Brain microvascular endothelial cell (primary cell): ENCODE data around the gene GALNT18.

Experiments
- DNase-seq: peaks from one replicate; pipeline ENCODE4 v3.0.0-alpha.2; 2020
- H3K27ac ChIP-seq: fragments of 250-450 bp; sonication (Bioruptor Pico); 2 replicates; pipeline ENCODE4 v1.5.1; 2020; ENCODE audit warnings: mild to moderate bottlenecking, moderate library complexity
- H3K27me3 ChIP-seq: fragments of 250-450 bp; sonication (Bioruptor Pico); replicated peaks from 2 replicates; pipeline ENCODE4 v1.5.1; 2020; ENCODE audit warnings: mild to moderate bottlenecking
- H3K36me3 ChIP-seq: fragments of 250-450 bp; sonication (Bioruptor Pico); replicated peaks from 2 replicates; pipeline ENCODE4 v1.5.1; 2020; ENCODE audit warnings: mild to moderate bottlenecking
- H3K4me3 ChIP-seq: 2 replicates; pipeline ENCODE4 v1.5.1; 2011; ENCODE audit warnings: low read depth, mild to moderate bottlenecking, control low read depth, low read length, moderate library complexity
- in situ Hi-C: cut with HindIII; loops from 2 replicates; pipeline ENCODE4 v1.10.0; 2017; ENCODE audit warnings: low sequenced_read_pairs, low pct_ligation_motif_present
- TF ChIP-seq, protein P1 (sequence below): IDR thresholded peaks from 2 replicates; pipeline ENCODE4 v1.5.1; 2011; ENCODE audit warnings: low read depth, mild to moderate bottlenecking, moderate library complexity, low read length, control low read depth, inconsistent platforms; ENCODE audit errors: missing control alignments

GALNT18 gene

DNA sequence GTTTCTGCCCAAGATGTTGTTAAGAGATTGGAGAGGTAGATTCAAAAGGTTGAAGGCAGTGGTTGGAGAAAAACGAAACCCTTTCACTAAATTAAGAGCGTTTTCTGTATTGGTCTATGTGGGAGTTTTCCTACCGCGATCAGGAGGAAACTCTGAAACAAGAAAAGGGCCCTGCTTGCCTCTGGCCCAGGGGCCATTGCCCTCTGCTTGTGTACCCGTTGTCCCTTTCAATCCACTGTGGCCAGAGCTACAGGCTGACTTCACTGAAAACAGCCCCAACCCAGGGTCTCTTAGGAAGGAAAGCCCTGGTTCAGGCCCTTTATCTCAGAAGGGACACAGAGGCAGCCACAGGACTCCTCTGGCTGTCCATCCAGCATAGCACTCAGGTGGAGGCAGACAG lies 367.8 kb downstream of the GALNT18 start:
- Histone ChIP-seq H3K4me3 (no peak overlapping the region), H3K36me3 (no peaks in the 10 kb centered on the region), H3K27ac (no peak overlapping the region), H3K27me3 (peaks cover 3% of the 10 kb centered on the region)
- DNase-seq = no peak
- TF ChIP-seq, protein P1, sequence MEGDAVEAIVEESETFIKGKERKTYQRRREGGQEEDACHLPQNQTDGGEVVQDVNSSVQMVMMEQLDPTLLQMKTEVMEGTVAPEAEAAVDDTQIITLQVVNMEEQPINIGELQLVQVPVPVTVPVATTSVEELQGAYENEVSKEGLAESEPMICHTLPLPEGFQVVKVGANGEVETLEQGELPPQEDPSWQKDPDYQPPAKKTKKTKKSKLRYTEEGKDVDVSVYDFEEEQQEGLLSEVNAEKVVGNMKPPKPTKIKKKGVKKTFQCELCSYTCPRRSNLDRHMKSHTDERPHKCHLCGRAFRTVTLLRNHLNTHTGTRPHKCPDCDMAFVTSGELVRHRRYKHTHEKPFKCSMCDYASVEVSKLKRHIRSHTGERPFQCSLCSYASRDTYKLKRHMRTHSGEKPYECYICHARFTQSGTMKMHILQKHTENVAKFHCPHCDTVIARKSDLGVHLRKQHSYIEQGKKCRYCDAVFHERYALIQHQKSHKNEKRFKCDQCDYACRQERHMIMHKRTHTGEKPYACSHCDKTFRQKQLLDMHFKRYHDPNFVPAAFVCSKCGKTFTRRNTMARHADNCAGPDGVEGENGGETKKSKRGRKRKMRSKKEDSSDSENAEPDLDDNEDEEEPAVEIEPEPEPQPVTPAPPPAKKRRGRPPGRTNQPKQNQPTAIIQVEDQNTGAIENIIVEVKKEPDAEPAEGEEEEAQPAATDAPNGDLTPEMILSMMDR = no peak
- in situ Hi-C loops = no loop called here

DNA sequence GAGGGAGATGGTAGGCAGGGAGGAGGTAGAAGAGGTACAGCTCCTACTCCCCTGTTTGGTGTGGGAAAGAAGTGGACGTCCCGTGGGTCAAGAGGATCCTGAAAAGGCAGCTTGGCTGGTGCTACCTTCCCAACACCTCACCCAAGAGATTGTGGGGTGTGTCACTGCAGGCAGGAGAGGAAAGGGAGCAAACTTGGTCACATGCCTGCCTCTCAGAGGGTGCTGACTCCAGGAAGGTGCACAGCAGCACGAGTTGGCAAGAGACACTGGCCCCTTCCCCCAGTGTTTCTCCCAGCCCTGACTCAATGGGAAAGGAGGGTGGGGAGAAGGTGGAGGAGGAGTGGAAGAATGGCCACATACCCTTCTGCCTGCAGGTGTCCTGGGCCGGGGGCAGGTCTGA lies 368.3 kb downstream of the GALNT18 start:
- H3K27ac ChIP-seq = no peak overlapping the region
- no peak for DNase-seq
- H3K4me3 ChIP-seq = no peak overlapping the region
- TF ChIP-seq, protein P1 = no peak
- in situ Hi-C loops = no loop called here
- H3K36me3 ChIP-seq = no peaks in the 10 kb centered on the region
- peaks cover 3% of the 10 kb centered on the region for H3K27me3 ChIP-seq

DNA sequence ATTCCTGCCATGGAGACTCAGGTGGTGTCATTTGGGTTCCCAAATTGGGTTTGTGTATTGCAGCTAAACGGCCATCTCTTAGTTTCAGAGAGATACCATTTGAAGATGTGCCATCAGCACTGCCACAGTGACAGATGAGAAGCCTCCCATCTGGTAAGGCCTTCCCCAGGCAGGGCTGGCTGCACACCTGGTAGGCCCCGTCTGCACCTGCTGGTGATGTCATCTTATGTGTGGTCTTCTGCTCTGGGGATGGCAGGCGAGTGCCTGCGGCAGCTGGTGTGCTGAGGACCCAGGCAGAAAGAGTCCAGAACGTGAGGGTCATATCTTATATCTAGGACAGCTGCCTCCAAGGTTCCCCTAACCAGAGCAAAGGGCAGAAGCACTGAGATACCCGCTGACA lies 369.4 kb downstream of the GALNT18 start:
- H3K27ac ChIP-seq = no peak overlapping the region
- no peak overlapping the region for H3K4me3 ChIP-seq
- no peaks in the 10 kb centered on the region for H3K36me3 ChIP-seq
- TF ChIP-seq, protein P1 = no peak
- H3K27me3 ChIP-seq = peaks cover 3% of the 10 kb centered on the region
- no peak for DNase-seq
- in situ Hi-C loops = no loop called here

DNA sequence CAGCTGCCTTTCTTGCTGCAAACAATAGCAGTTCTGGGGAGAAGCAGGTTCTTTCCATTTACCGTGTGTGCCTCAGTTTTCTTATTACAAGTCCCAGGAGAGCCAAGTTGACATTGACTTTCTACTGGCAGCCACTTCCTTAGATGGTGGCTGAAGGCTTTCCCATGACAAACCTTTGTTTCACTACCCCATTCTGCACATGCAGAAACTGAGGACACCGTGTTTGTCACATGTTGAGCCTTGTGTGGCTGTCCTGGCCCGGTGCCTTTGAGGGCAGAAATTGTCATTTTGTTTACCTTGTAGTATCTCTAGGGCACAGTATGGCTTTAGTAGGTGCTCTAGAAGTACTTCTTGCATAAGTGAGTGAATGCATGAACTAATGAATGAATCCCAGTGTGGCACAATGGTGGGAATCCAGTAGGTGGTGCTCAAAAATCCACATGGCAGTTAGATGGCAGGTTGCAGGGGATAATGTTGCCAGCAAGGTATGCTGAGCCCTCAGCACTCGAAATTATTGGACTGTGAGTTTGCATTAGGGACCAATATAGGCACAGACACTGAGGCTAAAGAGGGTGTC lies 370.3 kb downstream of the GALNT18 start:
- Histone ChIP-seq H3K27me3 (peaks cover 3% of the 10 kb centered on the region), H3K27ac (no peak overlapping the region), H3K4me3 (no peak overlapping the region), H3K36me3 (no peaks in the 10 kb centered on the region)
- DNase-seq = no peak
- in situ Hi-C loops = no loop called here
- TF ChIP-seq, protein P1 = no peak

DNA sequence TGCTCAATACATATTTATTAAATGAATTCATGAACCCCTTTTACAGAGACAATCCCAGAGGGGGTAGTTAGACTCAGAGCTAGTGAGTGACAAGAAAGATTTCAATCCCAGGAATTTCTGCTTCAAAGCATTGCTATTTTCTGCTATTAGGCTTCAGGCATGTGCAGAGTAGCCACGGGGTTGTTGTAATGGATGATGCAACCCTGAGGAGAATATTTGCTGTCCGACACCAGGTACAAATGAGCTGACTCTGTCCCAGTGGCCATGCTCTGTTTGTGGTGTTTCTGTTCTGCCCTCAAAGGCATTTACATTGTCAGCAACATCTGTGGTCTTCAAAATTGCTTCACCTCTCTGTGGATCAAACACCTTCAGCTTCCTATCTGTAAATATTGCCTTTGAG lies 371.3 kb downstream of the GALNT18 start:
- H3K4me3 ChIP-seq = no peak overlapping the region

More for the DNA sequence above, 371.3 kb downstream of the GALNT18 start:
- Histone ChIP-seq H3K27me3 (peaks cover 3% of the 10 kb centered on the region), H3K36me3 (no peaks in the 10 kb centered on the region), H3K27ac (no peak overlapping the region)
- DNase-seq = no peak
- in situ Hi-C loops = no loop called here
- TF ChIP-seq, protein P1 = no peak
